GM21723 (cell line): ENCODE results near the gene HELZ.
"Not testable (repeated sequence)": the region's sequence is repeated elsewhere in the genome, so short reads cannot be mapped to it uniquely, and the experiment has no call there.

Experiments used
- ATAC-seq: cut with Tn5 transposase; IDR thresholded peaks from one replicate; pipeline ENCODE4 v1.9.1; 2021; ENCODE audit warnings: mild to moderate bottlenecking, moderate library complexity; ENCODE audit not compliant: unreplicated experiment

HELZ gene

DNA sequence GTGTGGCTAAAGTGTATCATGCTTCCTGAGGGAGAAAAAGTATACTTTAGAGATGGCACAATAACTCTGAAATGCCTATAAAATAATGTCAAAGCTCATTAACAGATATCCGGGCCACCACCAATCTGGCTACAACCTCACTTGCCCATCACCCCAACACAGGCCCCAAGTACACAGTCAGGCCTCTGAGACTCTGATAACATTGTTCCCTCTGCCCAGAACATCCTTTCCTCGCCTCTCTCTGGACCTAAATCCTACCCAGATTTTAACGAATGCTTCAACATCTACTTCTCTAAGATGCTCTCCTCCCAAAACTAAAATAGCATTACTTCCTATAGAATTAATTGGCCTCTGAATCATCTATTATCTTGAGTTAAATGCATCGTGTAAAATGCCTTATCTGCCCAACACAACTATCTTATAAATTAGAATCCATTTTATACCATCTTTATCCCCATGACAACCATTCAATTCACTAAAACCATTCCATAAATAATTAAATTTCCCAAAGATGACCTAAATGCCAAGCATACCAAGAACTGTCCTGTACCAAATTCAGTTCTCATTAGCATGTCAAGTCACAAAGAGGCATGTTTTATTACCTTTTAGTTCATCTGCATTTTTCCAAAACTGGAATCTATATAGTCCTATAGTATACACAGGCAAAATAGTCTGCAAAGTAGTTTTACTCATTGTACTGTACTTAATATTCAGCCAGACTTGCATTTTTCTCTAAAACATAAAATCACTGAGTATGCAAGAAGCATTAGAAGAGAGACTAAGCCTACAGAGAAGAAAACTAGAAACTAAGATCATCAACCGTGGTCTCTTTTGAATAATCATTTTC lies 15.7 kb downstream of the HELZ start:
- no peak for ATAC-seq

DNA sequence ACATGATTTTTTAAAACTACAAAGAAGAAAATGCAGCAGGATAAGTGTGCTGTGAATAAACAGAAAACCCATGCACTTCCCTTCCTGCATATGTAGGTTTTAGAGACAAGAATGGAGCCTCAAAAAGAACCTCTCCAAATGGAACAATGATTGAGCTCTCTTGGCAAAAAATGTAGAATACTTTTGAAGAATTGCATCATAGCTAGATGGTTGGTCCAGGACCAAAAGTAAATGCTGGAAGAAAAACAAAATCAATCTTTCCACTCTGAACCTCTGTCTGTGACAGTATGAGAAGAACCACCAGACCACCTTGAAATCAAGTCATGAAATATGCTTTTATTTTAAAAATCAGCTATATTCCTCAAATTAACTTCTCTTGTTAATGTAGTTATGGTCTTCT lies 17.5 kb downstream of the HELZ start:
- ATAC-seq = no peak

DNA sequence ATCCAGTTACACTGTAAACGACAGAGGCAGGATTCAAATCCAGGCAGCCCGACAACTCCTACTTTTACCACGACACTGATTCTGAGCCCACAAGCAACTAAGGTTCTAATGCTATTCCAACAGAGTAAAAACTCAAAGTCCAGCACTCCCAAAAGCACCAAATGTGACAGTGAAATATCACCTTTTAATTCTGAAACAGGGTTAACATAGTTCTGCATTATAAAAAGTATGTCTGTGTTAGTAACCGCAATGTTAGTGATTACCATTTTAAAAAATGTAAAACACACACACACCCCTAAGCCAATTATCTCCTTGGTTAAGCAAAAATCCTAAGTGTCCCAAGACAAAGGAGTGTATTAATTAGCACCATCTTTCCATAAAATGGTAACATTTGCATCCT lies 19.7 kb downstream of the HELZ start:
- no peak for ATAC-seq

DNA sequence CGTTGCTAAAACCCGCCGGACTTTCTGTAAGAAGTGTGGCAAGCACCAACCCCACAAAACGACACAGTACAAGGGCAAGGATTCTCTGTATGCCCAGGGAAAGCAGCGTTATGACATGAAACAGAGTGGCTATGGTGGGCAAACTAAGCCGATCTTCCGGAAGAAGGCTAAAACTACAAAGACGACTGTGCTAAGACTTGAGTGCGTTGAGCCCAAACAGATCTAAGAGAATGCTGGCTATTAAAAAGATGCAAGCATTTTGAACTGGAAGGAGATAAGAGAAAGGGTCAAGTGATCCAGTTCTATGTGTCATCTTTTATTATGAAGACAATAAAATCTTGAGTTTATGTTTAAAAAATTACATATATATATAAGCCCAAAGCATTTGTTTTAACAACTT lies 20.3 kb downstream of the HELZ start:
- ATAC-seq = no peak

DNA sequence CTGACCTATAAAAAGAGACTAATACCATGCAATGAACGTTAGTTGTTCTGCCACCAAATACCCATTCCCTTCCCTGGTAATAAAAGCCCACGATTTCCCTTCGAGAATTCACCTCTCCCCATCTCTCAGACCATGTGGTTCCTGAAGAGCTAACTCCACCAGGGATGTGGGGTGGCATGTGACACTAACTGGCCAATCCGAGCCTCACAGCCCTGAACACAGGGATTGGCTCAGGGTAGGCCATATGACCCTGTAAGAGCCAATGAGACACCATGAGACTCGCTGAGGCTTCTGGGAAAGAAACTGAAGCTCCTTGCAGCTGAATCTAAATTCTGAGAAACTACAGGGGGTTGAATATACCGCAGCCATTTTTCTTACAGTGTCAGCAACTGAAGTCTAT lies 21.1 kb downstream of the HELZ start:
- no peak for ATAC-seq

DNA sequence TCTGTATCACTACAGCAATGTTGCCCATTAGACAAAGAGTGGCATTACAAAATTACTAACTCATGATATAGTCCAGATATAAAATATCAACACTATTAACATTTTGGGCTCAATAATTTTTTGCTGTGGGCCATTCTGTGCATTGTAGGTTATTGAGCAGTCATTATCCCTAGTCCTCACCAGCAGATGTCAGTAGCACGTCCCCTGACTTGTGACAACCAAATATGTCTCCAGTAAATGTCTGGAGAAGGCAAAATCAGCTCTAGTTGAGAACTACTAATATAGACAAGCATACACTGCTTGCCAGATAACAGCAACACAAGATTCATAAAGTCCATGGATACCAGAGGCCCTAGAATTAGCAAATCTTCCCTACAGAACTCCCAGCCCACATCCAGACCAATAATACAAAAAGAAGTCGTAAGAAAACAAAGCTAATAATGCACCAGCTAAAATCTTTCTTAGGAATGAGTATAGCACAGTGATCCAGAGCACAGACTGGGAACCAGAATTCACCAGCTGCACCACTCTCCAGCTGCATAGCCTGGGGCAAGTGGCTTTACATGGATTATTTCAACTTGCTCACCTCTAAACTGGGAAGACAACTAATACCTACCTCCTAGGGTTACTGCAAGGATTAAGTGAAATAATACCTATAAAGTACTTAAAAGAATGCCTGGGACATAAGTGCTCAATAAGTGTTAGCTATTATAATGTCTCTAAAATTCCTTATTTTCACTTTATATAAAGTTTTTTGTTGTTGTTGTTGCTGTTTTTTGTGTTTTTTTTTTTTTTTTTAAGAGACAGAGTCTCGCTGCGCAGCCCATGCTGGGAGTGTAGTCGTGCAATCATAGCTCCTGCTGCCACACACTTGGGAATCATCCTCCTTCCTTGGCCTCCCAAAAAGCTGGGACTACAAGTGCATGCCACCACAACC lies 23.7 kb downstream of the HELZ start:
- ATAC-seq = no peak

DNA sequence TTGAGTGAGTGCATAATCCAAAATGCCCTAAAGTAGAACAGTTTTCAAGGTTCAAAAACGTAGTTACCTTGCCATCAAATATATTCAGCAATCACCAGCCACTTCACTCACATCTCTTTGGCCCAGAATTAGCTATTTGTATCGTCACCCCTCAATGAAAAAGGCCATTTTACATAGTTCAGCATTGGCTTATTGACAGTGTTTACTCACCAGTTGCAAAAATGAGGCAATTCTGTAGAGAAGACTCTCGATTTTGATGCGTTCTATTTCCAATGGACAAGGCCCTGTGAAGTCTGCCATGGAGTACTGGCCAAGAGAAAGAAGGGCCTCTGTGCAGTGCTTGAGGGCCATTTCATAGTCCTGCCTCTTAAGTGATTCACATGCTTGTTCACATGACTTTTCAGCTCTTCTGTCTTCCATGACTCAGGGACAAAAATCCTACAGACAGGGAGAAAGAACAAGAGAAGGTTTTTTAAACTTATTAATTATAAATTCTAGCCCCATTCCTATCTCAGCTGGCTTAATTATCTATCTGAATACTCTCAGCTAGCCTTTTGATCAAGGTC lies 26.5 kb downstream of the HELZ start:
- ATAC-seq = no peak

DNA sequence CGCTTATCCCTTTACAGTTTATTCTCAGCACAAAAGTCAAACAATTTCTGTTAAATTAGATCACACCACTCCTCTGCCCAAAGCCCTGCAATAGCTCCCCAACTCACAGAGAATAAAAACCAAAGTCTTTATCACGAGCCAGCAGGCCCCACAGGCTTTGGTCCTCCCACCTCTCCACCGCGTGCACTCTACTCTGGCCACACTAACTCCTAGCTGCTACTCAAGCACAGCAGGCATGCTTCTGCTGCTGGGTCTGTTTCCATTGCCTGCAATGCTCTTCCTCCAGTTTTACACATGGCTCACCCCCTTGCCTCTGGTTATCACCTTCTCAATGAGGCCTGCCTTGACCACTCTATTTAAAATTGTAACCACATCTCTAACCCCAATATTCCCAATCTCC lies 27.6 kb downstream of the HELZ start:
- no peak for ATAC-seq

DNA sequence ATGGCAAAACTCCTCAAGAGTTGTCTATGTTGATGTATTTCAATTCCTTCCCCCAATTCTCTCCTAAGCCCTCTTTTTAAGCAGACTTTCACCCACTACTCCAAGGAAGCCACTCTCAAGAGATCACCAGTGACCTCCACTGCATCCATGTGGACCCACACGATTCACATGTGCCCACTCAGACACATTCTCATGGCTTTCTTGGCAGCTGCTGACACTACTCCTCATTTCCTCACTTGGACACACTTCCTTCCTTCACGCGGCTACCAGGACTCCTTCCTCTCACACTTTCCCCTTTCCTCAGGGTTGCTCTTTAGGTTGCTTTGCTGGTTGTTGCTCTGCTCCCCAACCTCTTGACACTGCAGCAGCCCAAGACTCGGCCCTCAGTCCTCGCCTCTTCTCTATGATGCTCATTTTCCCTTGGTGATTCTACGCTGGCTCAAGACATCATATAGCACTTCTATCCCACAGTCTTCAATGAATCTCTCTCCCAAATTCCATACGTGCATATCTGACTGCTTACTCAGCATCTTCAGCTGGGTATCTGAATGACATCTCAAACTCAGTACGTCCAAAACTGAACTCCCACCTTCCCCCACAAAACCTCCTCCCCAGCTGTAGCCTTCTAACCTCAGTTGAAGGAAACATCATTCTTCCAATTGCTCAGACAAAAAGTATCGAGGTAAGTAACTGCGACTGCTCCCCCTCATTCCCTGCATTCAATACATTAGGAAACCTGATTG lies 28.2 kb downstream of the HELZ start:
- ATAC-seq = no peak

DNA sequence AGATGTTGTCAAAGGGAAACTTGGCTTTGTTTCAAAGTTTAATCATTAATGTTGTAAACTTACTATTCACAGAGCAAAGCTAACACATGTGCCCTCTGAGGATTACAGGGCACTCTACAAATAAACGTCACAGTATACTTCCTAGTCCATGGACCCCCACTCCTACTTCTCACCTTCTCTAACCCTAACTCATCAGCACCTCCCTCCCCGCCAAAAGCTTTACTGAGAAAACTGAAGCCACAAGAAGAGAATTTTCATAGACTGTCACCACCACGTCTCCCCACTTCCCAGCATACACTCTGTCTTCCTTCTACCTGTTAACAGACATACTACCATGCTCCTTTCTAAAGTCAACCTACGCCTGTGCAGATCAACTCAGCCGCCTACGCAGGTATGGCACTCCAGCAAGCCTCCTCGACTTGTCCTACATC lies 29.0 kb downstream of the HELZ start:
- ATAC-seq = no peak

DNA sequence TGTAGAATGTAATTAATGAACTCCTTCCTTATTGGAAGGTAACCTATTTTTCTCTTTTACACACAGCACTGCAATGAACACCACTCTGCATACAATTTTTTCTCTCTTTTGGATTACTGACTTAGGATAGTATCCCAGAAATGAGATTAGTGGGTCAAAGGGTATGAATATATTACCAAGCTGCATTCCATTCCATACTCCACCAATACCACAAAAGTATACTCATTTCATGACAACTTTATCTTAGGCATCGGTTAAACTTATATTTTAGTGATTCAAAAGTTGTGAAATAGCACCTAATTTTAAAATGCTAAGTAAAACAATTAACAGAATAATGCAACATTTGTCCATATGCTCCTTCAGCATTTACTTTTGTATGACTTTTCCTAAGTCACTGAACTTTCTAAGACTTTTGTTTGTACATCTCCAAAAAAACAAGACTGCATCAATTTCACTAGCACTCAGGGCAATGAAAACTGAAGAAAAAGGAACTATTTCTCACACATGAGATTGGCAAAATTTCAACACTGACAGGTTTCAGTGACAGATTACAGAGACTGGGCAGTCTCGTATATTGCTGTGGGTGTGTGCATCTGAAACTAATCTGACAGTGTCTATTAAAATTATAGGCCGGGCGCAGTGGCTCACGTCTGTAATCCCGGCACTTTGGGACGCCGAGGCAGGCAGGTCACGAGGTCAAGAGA lies 32.1 kb downstream of the HELZ start:
- no peak for ATAC-seq

DNA sequence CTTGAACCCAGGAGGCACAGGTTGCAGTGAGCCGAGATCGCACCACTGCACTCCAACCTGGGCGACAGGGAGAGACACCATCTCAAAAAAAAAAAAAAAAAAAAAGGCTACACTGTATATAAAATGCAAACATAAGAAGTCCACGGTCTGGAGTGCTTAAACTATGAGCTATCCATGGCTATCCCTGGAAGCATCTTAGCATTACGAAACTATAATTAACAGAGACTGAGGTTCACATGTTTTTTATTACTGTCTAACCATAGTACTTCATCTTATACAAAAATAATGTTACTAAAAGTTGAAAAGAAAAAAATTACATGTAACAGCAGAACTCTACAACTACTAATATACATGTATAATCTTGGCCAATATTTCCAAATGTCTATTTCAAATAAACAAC lies 32.8 kb downstream of the HELZ start:
- no peak for ATAC-seq

DNA sequence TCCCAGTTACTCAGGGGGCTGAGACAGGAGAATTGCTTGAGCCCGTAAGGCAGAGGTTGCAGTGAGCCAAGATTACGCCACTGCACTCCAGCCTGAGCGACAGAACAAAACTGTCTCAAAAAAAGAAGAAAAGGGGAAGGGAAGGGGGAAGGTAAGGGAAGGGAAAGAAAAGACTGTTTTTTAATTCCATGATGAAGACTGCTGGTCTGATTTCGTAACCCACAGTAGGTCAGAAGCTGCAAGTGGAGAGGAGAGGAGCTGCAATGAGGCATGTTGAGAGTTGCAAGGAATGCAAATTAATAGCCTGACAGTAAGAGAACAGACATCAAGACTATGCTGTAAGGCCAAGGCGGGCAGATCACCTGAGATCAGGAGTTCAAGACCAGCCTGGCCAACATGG lies 33.3 kb downstream of the HELZ start:
- ATAC-seq = no peak

DNA sequence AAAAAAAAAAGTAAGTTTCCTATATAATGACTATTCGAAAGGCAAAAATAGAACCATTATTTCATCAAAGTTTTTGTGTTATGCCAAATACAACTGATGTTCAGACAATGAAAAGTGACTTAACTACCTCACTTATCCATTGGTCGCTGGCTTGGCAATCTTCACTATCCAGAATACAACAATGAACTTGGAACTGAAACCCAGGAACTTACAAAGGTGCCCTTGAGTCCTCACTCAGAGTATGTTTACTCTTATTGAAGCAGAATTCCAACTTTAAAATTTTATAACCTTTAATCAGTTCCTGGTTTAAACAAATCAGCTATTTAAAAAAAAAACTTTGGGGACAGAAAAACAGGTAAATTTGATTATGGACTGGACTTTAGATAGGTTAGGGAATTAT lies 34.1 kb downstream of the HELZ start:
- ATAC-seq = no peak

DNA sequence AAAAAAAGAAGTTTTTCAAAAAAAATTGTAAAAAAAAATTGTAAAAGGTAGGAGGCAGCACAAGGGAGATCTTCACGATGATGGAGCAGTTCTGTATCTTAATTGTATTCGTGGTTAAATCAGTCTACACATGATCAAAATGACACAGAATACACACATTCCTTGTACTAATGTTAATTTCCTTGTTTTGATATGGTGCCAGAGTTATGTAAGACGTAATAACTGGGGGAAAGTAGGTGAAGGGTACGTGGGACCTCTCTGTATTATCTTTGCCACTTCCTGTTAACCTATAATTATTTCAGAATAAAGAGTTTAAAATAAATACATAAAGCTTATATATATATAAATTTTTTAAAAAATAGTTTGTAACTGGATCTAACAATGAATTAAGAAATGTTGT lies 36.8 kb downstream of the HELZ start:
- ATAC-seq = no peak

DNA sequence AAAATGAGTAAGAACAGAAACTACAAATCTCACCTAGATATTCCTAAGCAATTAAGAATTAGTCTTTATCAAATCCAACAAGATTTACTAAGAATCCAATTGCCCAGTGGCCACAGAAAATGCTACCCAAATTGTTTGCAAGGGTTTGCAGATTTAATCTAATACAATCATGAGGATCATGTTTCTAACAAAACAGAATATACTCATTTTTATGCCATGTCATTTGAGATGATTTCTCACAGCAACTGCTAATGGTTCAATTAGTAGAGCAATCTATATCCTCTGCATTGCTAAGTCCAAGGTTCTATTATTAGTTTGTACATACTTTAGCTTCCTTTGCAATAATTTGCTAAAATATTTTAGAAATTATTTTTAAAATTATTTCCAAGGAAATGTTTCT lies 41.2 kb downstream of the HELZ start:
- no peak for ATAC-seq

DNA sequence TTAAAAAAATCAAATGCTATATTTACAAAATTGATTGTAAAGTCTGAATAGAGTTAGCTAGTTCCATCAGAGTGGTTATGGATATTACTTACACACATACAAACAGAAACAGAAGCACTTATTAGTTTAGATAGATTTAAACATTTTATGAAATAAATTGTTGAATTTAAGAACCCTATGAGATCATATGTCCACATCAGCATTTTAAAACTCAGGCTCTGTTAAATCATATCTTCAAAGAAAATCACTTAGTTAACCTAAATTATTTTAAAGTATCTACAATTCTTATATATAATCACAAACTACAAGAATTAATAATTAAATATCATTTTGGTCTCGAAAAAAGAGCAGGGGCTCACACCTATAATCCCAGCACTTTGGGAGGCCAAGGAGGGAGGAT lies 42.5 kb downstream of the HELZ start:
- no peak for ATAC-seq

DNA sequence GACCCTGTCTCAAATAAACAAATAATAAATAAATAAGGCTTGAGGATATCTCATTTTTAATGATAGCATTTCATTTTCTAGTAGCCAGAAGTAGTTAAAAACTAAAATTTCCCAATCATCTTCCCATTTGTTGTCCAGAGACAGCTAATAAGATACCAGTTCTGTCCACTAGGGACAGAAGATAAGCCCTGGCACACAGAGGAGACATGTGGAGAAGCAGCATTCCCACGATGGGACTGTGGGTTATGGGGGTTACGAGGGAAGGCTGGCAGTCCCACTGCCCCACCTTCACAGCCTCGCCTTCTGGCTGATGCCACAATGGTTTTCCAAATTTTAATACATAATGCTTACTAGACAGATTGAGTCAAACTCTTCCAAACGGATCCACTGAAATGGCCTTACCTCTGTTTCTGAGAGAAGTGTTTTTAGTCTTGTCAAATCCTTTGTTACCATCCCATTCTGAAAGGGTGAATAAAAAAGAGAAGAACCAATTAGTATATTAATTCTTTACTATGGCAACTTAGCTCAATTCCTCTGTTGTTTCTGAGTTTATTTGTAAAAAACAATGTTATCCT lies 44.2 kb downstream of the HELZ start:
- ATAC-seq = no peak

DNA sequence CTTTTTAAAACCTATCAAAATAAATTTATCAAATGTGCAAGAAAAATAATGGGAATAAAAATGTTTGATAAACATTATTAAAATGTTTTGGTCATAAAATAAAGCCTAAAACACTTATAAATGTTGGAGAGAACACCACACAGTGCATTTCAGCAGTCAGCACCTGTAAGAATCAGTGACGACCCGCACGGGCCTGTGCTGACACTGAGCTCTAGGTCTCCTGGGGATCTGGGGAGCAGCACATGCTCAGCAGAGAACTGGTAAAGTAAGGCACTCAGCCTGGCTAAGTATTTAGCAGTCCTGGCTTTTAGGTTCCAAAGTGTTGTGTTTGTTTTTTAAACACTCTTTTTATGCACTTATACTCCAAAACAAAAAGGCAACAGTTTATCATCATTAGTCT lies 46.9 kb downstream of the HELZ start:
- ATAC-seq = no peak

DNA sequence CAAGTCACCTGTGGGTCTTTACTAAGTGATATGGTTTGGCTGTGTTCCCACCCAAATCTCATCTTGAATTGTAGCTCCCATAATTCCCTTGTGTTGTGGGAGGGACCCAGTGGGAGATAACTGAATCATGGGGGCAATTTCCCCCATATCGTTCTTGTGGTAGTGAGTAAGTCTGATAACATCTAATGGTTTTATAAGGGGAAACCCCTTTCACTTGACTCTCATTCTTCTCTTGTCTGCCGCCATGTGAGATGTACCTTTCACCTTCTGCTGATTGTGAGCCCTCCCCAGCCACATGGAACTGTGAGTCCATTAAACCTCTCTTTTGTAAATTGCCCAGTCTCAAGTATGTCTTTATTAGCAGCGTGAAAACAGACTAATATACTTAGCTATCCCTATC lies 48.0 kb downstream of the HELZ start:
- ATAC-seq = not testable (repeated sequence)
